GM12864 (cell line): Measurements from ENCODE around the gene PNPLA8.
"Not testable (repeated sequence)": the region's sequence is repeated elsewhere in the genome, so short reads cannot be mapped to it uniquely, and the experiment has no call there.

Source experiments
- DNase-seq: peaks from one replicate; pipeline ENCODE4 v3.0.0-alpha.2; 2011; ENCODE audit warnings: low read depth
- H3K4me3 ChIP-seq: 2 replicates; pipeline ENCODE4 v1.5.1; 2011; ENCODE audit warnings: mild to moderate bottlenecking, low read depth, low read length, control low read depth
- CTCF ChIP-seq: IDR thresholded peaks from 2 replicates; pipeline ENCODE4 v1.5.1; 2011; ENCODE audit warnings: low read depth, mild to moderate bottlenecking, moderate library complexity, low read length, control low read depth, inconsistent platforms; ENCODE audit errors: missing control alignments

Gene PNPLA8

GRCh38 chr7:108565987-108566386 lies 40.1 kb upstream of the PNPLA8 start:
- H3K4me3 ChIP-seq: no peak overlapping the region
- DNase-seq: no peak
- TF ChIP-seq CTCF: no peak

- no peak for TF ChIP-seq CTCF
- no peak overlapping the region for H3K4me3 ChIP-seq
- DNase-seq: no peak
These were observed 35.2 kb upstream of the PNPLA8 start for GRCh38 chr7:108561047-108561619.

GRCh38 chr7:108559253-108559652 lies 33.3 kb upstream of the PNPLA8 start:
- no peak overlapping the region for H3K4me3 ChIP-seq
- DNase-seq: no peak
- no peak for TF ChIP-seq CTCF

- no peak overlapping the region for H3K4me3 ChIP-seq
- DNase-seq: no peak
- no peak for TF ChIP-seq CTCF
These were observed 31.7 kb upstream of the PNPLA8 start for GRCh38 chr7:108557617-108558016.

GRCh38 chr7:108557191-108557590 lies 31.3 kb upstream of the PNPLA8 start:
- DNase-seq: no peak
- no peak for TF ChIP-seq CTCF
- H3K4me3 ChIP-seq: no peak overlapping the region

GRCh38 chr7:108556665-108557064 lies 30.7 kb upstream of the PNPLA8 start:
- DNase-seq, H3K4me3 ChIP-seq: not testable (repeated sequence)

GRCh38 chr7:108548141-108548896 lies 22.4 kb upstream of the PNPLA8 start:
- DNase-seq, H3K4me3 ChIP-seq: not testable (repeated sequence)

GRCh38 chr7:108541478-108541877 lies 15.5 kb upstream of the PNPLA8 start:
- DNase-seq: no peak
- TF ChIP-seq CTCF: no peak
- H3K4me3 ChIP-seq: no peak overlapping the region

- not testable (repeated sequence) for H3K4me3 ChIP-seq, DNase-seq
These were observed 12.8 kb upstream of the PNPLA8 start for GRCh38 chr7:108538685-108539084.

GRCh38 chr7:108538236-108538635 lies 12.3 kb upstream of the PNPLA8 start:
- DNase-seq: not testable (repeated sequence)

More at GRCh38 chr7:108538236-108538635, 12.3 kb upstream of the PNPLA8 start:
- not testable (repeated sequence) for H3K4me3 ChIP-seq
